Activated T-helper 9 cell treated with anti-CD3 and anti-CD28 coated beads, Interleukin-2, amount 50 U/mL, for 16 hours (primary cell): ENCODE data around the gene CIC.

Experiments
- DNase-seq: peaks from one replicate; pipeline ENCODE4 v3.0.0-alpha.2; 2020; ENCODE audit warnings: low read depth

The CIC gene

GRCh38 chr19:42277821-42278451 is 8.9 kb downstream of the CIC start:
- DNase-seq: no peak

GRCh38 chr19:42278452-42279154 is 9.6 kb downstream of the CIC start:
- no peak for DNase-seq

- DNase-seq: no peak
These were observed 10.3 kb downstream of the CIC start for GRCh38 chr19:42279155-42279901.

GRCh38 chr19:42279902-42280814 is 11.1 kb downstream of the CIC start:
- peak; percentile 74 for DNase-seq

GRCh38 chr19:42280815-42281145 is 11.7 kb downstream of the CIC start:
- DNase-seq: no peak

GRCh38 chr19:42281146-42281826 is 12.2 kb downstream of the CIC start:
- no peak for DNase-seq

GRCh38 chr19:42281827-42282762 is 13.0 kb downstream of the CIC start:
- DNase-seq: no peak

GRCh38 chr19:42282819-42283187 is 13.8 kb downstream of the CIC start:
- no peak for DNase-seq

- DNase-seq: peak; percentile 96
These were observed 14.4 kb downstream of the CIC start for GRCh38 chr19:42283188-42284065.

- DNase-seq: peak; percentile 69
These were observed 15.0 kb downstream of the CIC start for GRCh38 chr19:42284066-42284501.

- no peak for DNase-seq
These were observed 15.7 kb downstream of the CIC start for GRCh38 chr19:42284591-42285341.

GRCh38 chr19:42285541-42285941 is 16.5 kb downstream of the CIC start:
- no peak for DNase-seq

- no peak for DNase-seq
These were observed 16.9 kb downstream of the CIC start for GRCh38 chr19:42285988-42286348.

GRCh38 chr19:42286349-42287016 is 17.4 kb downstream of the CIC start:
- no peak for DNase-seq

- DNase-seq: no peak
These were observed 18.2 kb downstream of the CIC start for GRCh38 chr19:42287017-42287826.

GRCh38 chr19:42287827-42288107 is 18.7 kb downstream of the CIC start:
- DNase-seq: no peak

GRCh38 chr19:42288387-42288786 is 19.3 kb downstream of the CIC start:
- DNase-seq: no peak
